ENCODE measurements around the gene OTUD4. TPM values are rescaled to one million over a fixed set of nuclear protein-coding genes. Genes with fewer than 3 reads are reported as not detected.

The OTUD4 gene
- total and polyA plus RNA-seq, 12 donors = 12.8 to 35.7 (median 27.6) TPM

GRCh38 chr4:145083891-145084605 is 96.3 kb downstream of the OTUD4 start:
- 97 to 100% (median 98%) methylated on average over 1 of the region's 1 CpG for WGBS, 4 donors
- peaks cover 0 to 4% of the 10 kb centered on the region in 2 donors for H3K36me3 ChIP-seq (replicated peaks in 1 of 2)
- H3K4me3 ChIP-seq = no peak overlapping the region
- H3K27me3 ChIP-seq = no peaks in the 10 kb centered on the region
- intact Hi-C loops (cut with DNase I) = no loop called here
- DNase-seq = no peak
- H3K4me1 ChIP-seq (replicated peaks in 1 of 2) = no peaks in the 10 kb centered on the region
- peaks cover 0 to 5% (median 0%) of the 10 kb centered on the region in 3 donors for H3K9me3 ChIP-seq (replicated peaks in 1 of 3)
- TF ChIP-seq CTCF (IDR thresholded peaks at IDR 0.05) = no peak
- no peak for TF ChIP-seq POLR2A (IDR thresholded peaks at IDR 0.05)
- no peak overlapping the region for H3K27ac ChIP-seq

Small RNAs within 50 kb of the gene (small RNA-seq; reads per million reads assigned to genes)
- gene RF00019 = 0 reads per million in 2 donors

Other genes starting within 250 kb of the OTUD4 start
- gene ANAPC10, start 82.4 kb downstream of the OTUD4 start, total RNA-seq = 10 to 100 TPM; 15.6 to 51.6 (median 21.3) TPM
- 10 to 100 TPM; 11.8 to 40.3 (median 13.0) TPM for gene ANAPC10, start 82.4 kb downstream of the OTUD4 start, polyA plus RNA-seq
- 10 to 100 TPM; 29.6 to 82.0 (median 53.8) TPM for gene ABCE1, start 82.3 kb downstream of the OTUD4 start, total RNA-seq
- gene ABCE1, start 82.3 kb downstream of the OTUD4 start, polyA plus RNA-seq = 10 to 100 TPM; 14.9 to 72.5 (median 15.8) TPM